Measurements from ENCODE around the gene PER2. TPM values are rescaled to one million over a fixed set of nuclear protein-coding genes. Genes with fewer than 3 reads are reported as not detected.
"Not testable (repeated sequence)": the region's sequence is repeated elsewhere in the genome, so short reads cannot be mapped to it uniquely, and the experiment has no call there.

Gene PER2
- polyA plus RNA-seq, result 1 to 10 TPM; 3.6 to 5.6 (median 4.9) TPM

- 0 to 1% (median 0%) methylated on average over 54 to 65 of the region's 65 CpGs for WGBS, 3 donors
Measured at GRCh38 chr2:238287737-238288649, at the start of gene PER2. PER2 (minus strand) TSS chr2:238288610; CDS start chr2:238277936, 10,674 bp downstream.

DNA sequence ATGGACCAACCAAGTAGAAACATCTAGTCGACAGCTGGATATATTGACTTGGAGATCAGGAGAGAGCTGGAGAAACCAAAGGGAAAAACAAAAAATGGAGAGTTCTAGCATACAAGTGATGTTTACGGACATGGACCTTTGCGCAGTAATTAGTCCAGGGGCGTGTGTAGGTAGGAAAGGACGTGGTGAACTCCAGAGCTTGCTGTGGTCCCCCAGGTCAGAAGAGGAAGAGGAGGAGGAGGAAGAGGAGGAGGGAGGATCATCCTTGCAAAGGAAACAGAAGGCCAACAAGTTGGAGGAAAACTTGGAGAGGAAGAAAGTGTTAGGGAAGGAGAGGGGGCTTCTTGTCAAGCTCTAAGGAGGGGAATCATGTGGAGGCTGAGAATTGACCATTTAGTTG is 49.4 kb upstream of the PER2 start:
- H3K27ac ChIP-seq (ENCODE audit: low read depth, low read length), result no peak overlapping the region
- WGBS, 3 donors, result 84 to 89% (median 89%) methylated on average over 5 of the region's 5 CpGs

More at GRCh38 chr2:238287737-238288649, at the start of gene PER2:
- H3K27ac ChIP-seq (ENCODE audit: low read depth, low read length), result peak within 1 kb of the TSS; percentile 70

GRCh38 chr2:238336793-238337444 is 48.5 kb upstream of the PER2 start:
- 82 to 98% (median 92%) methylated on average over 5 of the region's 5 CpGs for WGBS, 3 donors
- no peak overlapping the region for H3K27ac ChIP-seq (ENCODE audit: low read depth, low read length)

GRCh38 chr2:238336151-238336550 is 47.7 kb upstream of the PER2 start:
- no peak overlapping the region for H3K27ac ChIP-seq (ENCODE audit: low read depth, low read length)
- 54 to 73% (median 58%) methylated on average over 2 of the region's 2 CpGs for WGBS, 3 donors

- 93 to 96% (median 95%) methylated on average over 8 of the region's 8 CpGs for WGBS, 3 donors
Measured at GRCh38 chr2:238335591-238335990, 47.2 kb upstream of the PER2 start.

DNA sequence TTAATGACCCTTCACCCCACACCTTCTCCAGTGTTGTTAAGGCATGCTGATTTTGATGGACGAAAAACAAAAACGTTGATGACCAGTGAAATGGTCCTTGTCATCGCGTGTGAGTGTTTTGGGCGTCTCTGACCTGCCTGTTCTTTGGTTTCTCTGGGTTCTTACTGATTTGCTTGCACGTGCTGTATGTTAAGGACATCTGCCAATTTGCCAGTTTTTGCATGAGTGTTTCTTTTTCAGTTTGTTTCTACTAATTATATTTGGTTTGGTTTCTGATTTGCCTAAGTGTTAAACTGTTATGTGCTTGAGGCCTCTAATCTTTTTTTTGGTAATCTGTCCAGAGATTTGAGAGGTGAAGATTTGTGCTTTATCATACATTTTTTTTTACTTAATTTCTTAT is 46.5 kb upstream of the PER2 start:
- WGBS, 3 donors, result 89 to 94% (median 93%) methylated on average over 6 of the region's 6 CpGs
- no peak overlapping the region for H3K27ac ChIP-seq (ENCODE audit: low read depth, low read length)

More at GRCh38 chr2:238335591-238335990, 47.2 kb upstream of the PER2 start:
- H3K27ac ChIP-seq (ENCODE audit: low read depth, low read length), result not testable (repeated sequence)

DNA sequence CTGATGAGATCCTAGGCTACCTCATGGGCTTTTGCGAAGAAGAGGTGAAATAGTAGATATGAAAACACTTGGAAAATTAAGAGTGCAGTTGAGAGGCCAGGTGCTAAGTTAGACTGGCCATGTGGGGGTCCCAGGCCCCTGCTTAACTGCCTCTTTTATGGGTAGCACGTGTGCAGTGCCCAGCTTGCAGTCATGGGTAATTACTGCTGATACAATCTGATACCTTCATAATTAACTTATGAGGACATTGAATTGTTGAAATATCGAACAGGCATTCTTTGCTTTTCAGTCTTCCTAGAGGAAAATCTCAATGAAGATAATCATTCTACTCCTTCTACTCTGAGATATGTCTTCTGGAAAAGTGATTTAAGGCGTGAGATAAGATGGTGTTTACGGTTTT is 43.5 kb upstream of the PER2 start:
- no peak overlapping the region for H3K27ac ChIP-seq (ENCODE audit: low read depth, low read length)
- WGBS, 3 donors, result 83 to 94% (median 92%) methylated on average over 5 of the region's 5 CpGs

GRCh38 chr2:238330391-238330790 is 42.0 kb upstream of the PER2 start:
- no peak overlapping the region for H3K27ac ChIP-seq (ENCODE audit: low read depth, low read length)
- WGBS, 3 donors, result 88 to 95% (median 94%) methylated on average over 9 of the region's 9 CpGs

- H3K27ac ChIP-seq (ENCODE audit: low read depth, low read length), result no peak overlapping the region
- 95 to 98% (median 98%) methylated on average over 3 of the region's 3 CpGs for WGBS, 3 donors
Measured at GRCh38 chr2:238327751-238328150, 39.3 kb upstream of the PER2 start.

DNA sequence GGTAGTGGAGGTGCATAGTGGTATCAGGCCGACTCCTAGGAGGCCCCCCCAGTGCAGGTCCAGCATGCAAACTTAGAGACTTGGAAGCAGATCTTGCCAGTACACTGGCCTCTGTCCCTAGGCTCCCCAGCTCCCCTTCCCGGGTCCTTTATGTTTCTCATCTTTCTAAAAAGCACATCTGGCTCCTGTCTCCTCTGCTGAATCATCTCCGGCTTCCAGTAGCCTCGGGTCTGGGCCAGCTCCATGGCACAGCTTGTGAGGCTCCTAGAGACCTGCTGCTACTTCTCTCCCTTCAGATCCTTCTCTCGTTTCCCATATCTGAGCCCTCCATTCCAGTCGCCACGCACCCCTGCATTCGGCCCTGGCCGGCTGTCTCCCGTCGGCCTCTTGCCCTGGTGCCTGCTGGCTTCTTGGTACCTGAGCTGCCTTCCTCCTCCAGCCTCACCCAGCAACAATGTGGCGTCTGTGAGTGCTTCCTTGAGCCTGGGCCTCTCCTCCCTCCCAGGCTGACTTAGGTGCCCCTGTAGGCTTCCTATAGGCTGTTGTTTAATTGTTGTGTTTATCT is 38.5 kb upstream of the PER2 start:
- WGBS, 3 donors, result 93 to 95% (median 94%) methylated on average over 12 of the region's 12 CpGs
- H3K27ac ChIP-seq (ENCODE audit: low read depth, low read length), result no peak overlapping the region

DNA sequence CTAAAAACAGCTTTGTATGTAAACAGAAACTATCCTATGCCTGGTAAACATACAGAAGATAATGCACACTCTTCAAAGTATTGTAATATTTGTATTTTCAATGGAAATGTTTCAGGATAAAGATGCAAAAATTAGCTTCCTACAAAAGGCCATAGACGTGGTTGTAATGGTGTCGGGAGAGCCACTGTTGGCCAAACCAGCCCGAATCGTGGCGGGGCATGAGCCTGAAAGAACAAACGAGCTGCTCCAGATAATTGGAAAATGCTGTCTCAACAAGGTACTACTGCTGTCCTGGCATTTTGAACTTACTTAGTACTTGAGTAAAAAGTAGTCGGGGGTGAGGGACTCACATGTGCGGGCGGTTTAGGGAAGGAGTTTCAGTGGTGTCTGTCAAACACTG is 37.3 kb upstream of the PER2 start:
- no peak overlapping the region for H3K27ac ChIP-seq (ENCODE audit: low read depth, low read length)
- 79 to 90% (median 86%) methylated on average over 9 of the region's 9 CpGs for WGBS, 3 donors

DNA sequence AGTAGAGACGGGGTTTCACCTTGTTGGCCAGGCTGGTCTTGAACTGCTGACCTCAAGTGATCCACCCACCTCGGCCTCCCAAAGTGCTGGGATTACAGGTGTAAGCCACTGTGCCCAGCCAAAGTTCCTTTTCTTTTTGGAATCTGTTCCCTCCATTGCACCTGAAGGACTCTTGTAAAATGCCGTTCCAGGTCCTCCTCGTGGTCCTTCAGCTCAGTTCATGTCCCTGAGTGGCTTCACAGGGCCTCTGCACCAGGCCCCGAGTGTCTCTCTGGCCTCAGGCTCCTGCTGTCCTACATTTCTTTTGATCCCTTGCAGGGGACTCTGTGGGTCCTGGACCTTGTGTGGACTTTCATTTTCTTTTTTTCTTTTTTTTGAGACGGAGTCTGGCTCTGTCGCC is 35.8 kb upstream of the PER2 start:
- H3K27ac ChIP-seq (ENCODE audit: low read depth, low read length), result not testable (repeated sequence)
- WGBS, 3 donors, result 95 to 99% (median 96%) methylated on average over 7 of the region's 7 CpGs

DNA sequence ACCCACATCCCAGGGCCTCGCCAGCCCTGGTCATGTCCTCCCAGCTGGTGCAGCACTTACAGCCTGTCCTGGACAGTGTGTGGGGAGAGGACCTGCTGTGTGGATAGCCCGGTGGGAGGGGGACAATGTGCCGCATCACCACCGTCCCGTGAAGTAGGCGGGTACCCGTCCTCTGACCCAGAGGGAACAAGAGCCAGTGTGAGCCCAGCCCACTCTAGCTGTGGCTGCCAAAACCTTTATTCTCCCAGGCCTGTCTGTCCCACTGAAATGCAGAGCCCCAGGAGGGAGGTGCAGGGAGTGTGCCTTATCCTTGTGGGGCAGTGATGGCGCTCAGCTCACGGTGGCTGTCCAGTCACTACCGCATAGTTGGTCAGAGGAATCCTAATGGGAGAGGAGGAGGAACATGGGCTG is 33.6 kb upstream of the PER2 start:
- no peak overlapping the region for H3K27ac ChIP-seq (ENCODE audit: low read depth, low read length)
- WGBS, 3 donors, result 89 to 90% (median 90%) methylated on average over 10 of the region's 10 CpGs

GRCh38 chr2:238321467-238321866 is 33.1 kb upstream of the PER2 start:
- no peak overlapping the region for H3K27ac ChIP-seq (ENCODE audit: low read depth, low read length)
- 60 to 75% (median 74%) methylated on average over 9 of the region's 9 CpGs for WGBS, 3 donors

- WGBS, 3 donors, result 1% methylated on average over 44 to 65 of the region's 65 CpGs
- H3K27ac ChIP-seq (ENCODE audit: low read depth, low read length), result no peak overlapping the region
Measured at GRCh38 chr2:238320648-238321281, 32.4 kb upstream of the PER2 start.

DNA sequence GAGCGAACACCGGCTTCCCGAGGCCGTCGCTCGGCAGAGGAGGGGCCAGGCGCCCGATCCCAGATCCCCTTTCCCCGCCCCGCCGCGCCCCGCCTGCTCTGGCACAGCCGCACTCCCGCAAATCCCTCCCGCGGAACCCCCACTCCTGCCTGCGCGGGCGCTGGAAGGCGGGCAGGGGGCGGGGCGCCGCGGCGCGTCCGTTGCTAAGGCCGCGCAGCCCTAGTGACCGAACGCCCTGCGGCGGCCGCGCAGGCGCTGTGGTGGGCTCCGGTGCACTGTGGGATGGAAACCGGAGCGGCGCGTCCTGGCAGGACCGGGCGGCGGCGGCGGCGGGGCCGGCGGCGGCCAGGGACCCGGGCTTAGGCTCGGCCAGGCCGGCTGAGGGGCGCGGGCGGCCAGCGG is 31.8 kb upstream of the PER2 start, which contains the start of gene TRAF3IP1:
Gene TRAF3IP1 (plus strand): TSS at position 273 of the 402 bp plus-strand sequence. CDS start 145 bp downstream, outside the sequence.
- H3K27ac ChIP-seq (ENCODE audit: low read depth, low read length), result no peak within 1 kb of the TSS
- WGBS, 3 donors, result 0% methylated on average over 35 to 58 of the region's 58 CpGs

DNA sequence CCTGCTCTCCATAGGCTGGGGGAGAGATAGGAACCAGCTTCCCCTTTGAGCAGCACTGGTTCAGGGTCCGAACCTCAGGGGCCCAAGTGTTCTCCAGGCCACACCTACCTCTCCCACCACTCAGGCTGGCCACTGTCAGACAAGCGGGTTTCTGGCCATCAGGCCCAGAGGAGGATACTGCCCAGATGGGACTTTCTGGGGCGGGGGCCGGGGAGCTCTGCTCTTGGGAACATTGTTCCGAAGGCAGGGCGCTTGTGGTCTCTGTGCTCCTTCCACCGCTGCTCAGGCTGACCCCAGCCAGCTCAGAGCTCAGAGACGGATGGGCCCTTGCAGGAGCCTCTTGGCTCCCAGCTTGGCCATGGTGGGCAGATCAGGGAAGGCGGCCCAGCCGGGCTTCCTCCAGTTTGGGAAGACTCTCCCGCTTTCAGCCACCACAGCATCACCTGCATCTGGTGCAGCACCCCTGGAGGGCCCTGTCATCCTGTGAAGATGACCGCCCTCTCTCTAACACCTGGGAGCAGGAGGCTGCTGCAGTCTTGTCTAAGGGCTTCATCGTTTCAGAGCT is 26.7 kb upstream of the PER2 start:
- WGBS, 3 donors, result 96 to 97% (median 97%) methylated on average over 13 of the region's 13 CpGs
- no peak overlapping the region for H3K27ac ChIP-seq (ENCODE audit: low read depth, low read length)

- whole genome bisulfite sequencing, 3 donors, result 96 to 97% (median 97%) methylated on average over 8 of the region's 8 CpGs
- H3K27ac ChIP-seq (ENCODE audit: low read depth, low read length), result no peak overlapping the region
Measured at GRCh38 chr2:238314576-238314975, 26.2 kb upstream of the PER2 start.
